H9 (cell line): ENCODE measurements around the gene PACRGL. TPM values are rescaled to one million over a fixed set of nuclear protein-coding genes. Genes with fewer than 3 reads are reported as not detected.

Source experiments
- DNase-seq: peaks from one replicate; pipeline ENCODE4 v3.0.0-alpha.2; 2017
- H2AFZ ChIP-seq: one replicate; pipeline ENCODE4 v1.6.1; 2013; ENCODE audit warnings: mild to moderate bottlenecking, low read length, control low read depth, moderate library complexity
- H2AK5ac ChIP-seq: 2 replicates; pipeline ENCODE4 v1.6.1; 2013; ENCODE audit warnings: low read length, control low read depth, mixed read lengths; ENCODE audit not compliant: insufficient read length
- H2BK120ac ChIP-seq: one replicate; pipeline ENCODE4 v1.6.1; 2013; ENCODE audit warnings: low read depth, mild to moderate bottlenecking, low read length, control low read depth, inconsistent platforms; ENCODE audit not compliant: poor library complexity, severe bottlenecking
- H2BK12ac ChIP-seq: 2 replicates; pipeline ENCODE4 v1.6.1; 2013; ENCODE audit warnings: low read length, control low read depth, mixed read lengths, low read depth; ENCODE audit not compliant: insufficient read length
- H2BK15ac ChIP-seq: 2 replicates; pipeline ENCODE4 v1.6.1; 2013; ENCODE audit warnings: low read depth, low read length, control low read depth
- H2BK20ac ChIP-seq: one replicate; pipeline ENCODE4 v1.6.1; 2013; ENCODE audit warnings: low read depth, mild to moderate bottlenecking, low read length, control low read depth, inconsistent platforms; ENCODE audit not compliant: poor library complexity, severe bottlenecking
- H2BK5ac ChIP-seq: 2 replicates; pipeline ENCODE4 v1.6.1; 2013; ENCODE audit warnings: low read length, control low read depth, mixed read lengths; ENCODE audit not compliant: insufficient read length
- H3K14ac ChIP-seq: 2 replicates; pipeline ENCODE4 v1.6.1; 2013; ENCODE audit warnings: low read length, control low read depth; ENCODE audit not compliant: insufficient read depth
- H3K18ac ChIP-seq: 2 replicates; pipeline ENCODE4 v1.6.1; 2013; ENCODE audit warnings: low read depth, mild to moderate bottlenecking, mixed read lengths, low read length, control low read depth; ENCODE audit not compliant: insufficient read length
- H3K23ac ChIP-seq: 2 replicates; pipeline ENCODE4 v1.6.1; 2013; ENCODE audit warnings: low read length, control low read depth, mixed read lengths, low read depth; ENCODE audit not compliant: insufficient read length
- H3K23me2 ChIP-seq: 2 replicates; pipeline ENCODE4 v1.6.1; 2013; ENCODE audit warnings: low read depth, mild to moderate bottlenecking, mixed read lengths, low read length, control low read depth; ENCODE audit not compliant: insufficient read length, poor library complexity, severe bottlenecking
- H3K27ac ChIP-seq: 2 replicates; pipeline ENCODE4 v1.5.1; 2013; ENCODE audit warnings: low read length, control low read depth, mixed read lengths, low read depth; ENCODE audit not compliant: insufficient read length
- H3K27me3 ChIP-seq: 2 replicates; pipeline ENCODE4 v1.6.1; 2013; ENCODE audit warnings: low read length, control low read depth, inconsistent platforms; ENCODE audit not compliant: insufficient read depth
- H3K4ac ChIP-seq: 2 replicates; pipeline ENCODE4 v1.6.1; 2013; ENCODE audit warnings: low read depth, mild to moderate bottlenecking, control low read depth, inconsistent platforms, low read length, moderate library complexity
- H3K4me1 ChIP-seq: 2 replicates; pipeline ENCODE4 v1.6.1; 2013; ENCODE audit warnings: low read length, control low read depth, inconsistent platforms; ENCODE audit not compliant: insufficient read depth
- H3K4me2 ChIP-seq: 2 replicates; pipeline ENCODE4 v1.6.1; 2013; ENCODE audit warnings: low read length, control low read depth, mixed read lengths; ENCODE audit not compliant: insufficient read length, insufficient read depth
- H3K56ac ChIP-seq: 2 replicates; pipeline ENCODE4 v1.6.1; 2013; ENCODE audit warnings: low read depth, mild to moderate bottlenecking, mixed read lengths, low read length, control low read depth; ENCODE audit not compliant: insufficient read length
- H3K79me1 ChIP-seq: 2 replicates; pipeline ENCODE4 v1.6.1; 2013; ENCODE audit warnings: low read depth, mild to moderate bottlenecking, moderate library complexity, low read length, control low read depth, inconsistent platforms; ENCODE audit not compliant: insufficient read depth, poor library complexity, severe bottlenecking
- H3K79me2 ChIP-seq: 2 replicates; pipeline ENCODE4 v1.6.1; 2013; ENCODE audit warnings: low read length, control low read depth, inconsistent platforms; ENCODE audit not compliant: insufficient read depth
- H3K9ac ChIP-seq: 2 replicates; pipeline ENCODE4 v1.6.1; 2013; ENCODE audit warnings: low read length, control low read depth, mixed read lengths; ENCODE audit not compliant: insufficient read length; ENCODE audit errors: extremely low read depth
- H3K9me3 ChIP-seq: one replicate; pipeline ENCODE4 v1.6.1; 2013; ENCODE audit warnings: low read depth, low read length, inconsistent platforms; ENCODE audit not compliant: control insufficient read depth
- H3T11ph ChIP-seq: one replicate; pipeline ENCODE4 v1.6.1; 2013; ENCODE audit warnings: mild to moderate bottlenecking, low read length, control low read depth, inconsistent platforms
- H4K20me1 ChIP-seq: one replicate; pipeline ENCODE4 v1.6.1; 2013; ENCODE audit not compliant: control insufficient read depth, insufficient read length, insufficient read depth
- H4K5ac ChIP-seq: 2 replicates; pipeline ENCODE4 v1.6.1; 2013; ENCODE audit warnings: low read depth, mild to moderate bottlenecking, mixed read lengths, low read length, control low read depth; ENCODE audit not compliant: insufficient read length
- H4K8ac ChIP-seq: replicated peaks from 2 replicates; pipeline ENCODE4 v1.6.1; 2013; ENCODE audit warnings: low read length, control low read depth, mixed read lengths, low read depth; ENCODE audit not compliant: insufficient read length
- H4K91ac ChIP-seq: 2 replicates; pipeline ENCODE4 v1.6.1; 2013; ENCODE audit warnings: low read depth, mild to moderate bottlenecking, moderate library complexity, mixed read lengths, low read length, control low read depth; ENCODE audit not compliant: insufficient read length
- H3K27ac Mint-ChIP-seq, 3 experiments: 2 replicates in 2 of 3; 3 replicates in 1 of 3; pipeline ENCODE4 v1.8.0; 2020 to 2021; ENCODE audit warnings: mixed read lengths in 3 of 3, mild to moderate bottlenecking in 1 of 3, moderate library complexity in 1 of 3
- H3K27me3 Mint-ChIP-seq: 2 replicates; pipeline ENCODE4 v1.8.0; 2021; ENCODE audit warnings: low read depth, mild to moderate bottlenecking, moderate library complexity, mixed read lengths
- H3K36me3 Mint-ChIP-seq, 3 experiments: 2 replicates in 2 of 3; 3 replicates in 1 of 3; pipeline ENCODE4 v1.8.0; 2020 to 2021; ENCODE audit warnings: low read depth in 3 of 3, mixed read lengths in 3 of 3; ENCODE audit not compliant: insufficient read depth in 1 of 3
- H3K4me1 Mint-ChIP-seq, 2 experiments: 2 replicates each; pipeline ENCODE4 v1.8.0; 2020; ENCODE audit warnings: mixed read lengths in 2 of 2
- H3K4me3 Mint-ChIP-seq, 2 experiments: 2 replicates in 1 of 2; 3 replicates in 1 of 2; pipeline ENCODE4 v1.8.0; 2020 to 2021; ENCODE audit warnings: mild to moderate bottlenecking in 2 of 2, mixed read lengths in 2 of 2, moderate library complexity in 1 of 2
- H3K9me3 Mint-ChIP-seq, 2 experiments: 2 replicates in 1 of 2; 3 replicates in 1 of 2; pipeline ENCODE4 v1.8.0; 2020; ENCODE audit warnings: mild to moderate bottlenecking in 2 of 2, mixed read lengths in 2 of 2, moderate library complexity in 1 of 2
- CTCF ChIP-seq: fragments of 200-600 bp; sonication (generic); conservative IDR thresholded peaks from 3 replicates; pipeline ENCODE4 v1.8.0; 2021; ENCODE audit warnings: antibody characterized with exemption, mild to moderate bottlenecking
- WGBS: extraction: QIAGEN DNeasy Blood & Tissue Kit; methylation state at CpG from one replicate; pipeline ENCODE4 v1.1.7; 2013; ENCODE audit warnings: missing lambda C conversion rate, low lambda C conversion rate, mixed read lengths; ENCODE audit not compliant: insufficient read length; ENCODE audit errors: extremely low coverage; 5-methylcytosine and 5-hydroxymethylcytosine counted together
- total RNA-seq: library from RNA; stranded (reverse); gene quantifications from 2 replicates; pipeline ENCODE4 v1.2.1, GENCODE V29; 2021

PACRGL gene
- total RNA-seq, 1 experiment from 2014 or later: 18.7 TPM

GRCh38 chr4:20711335-20711734 is 11.1 kb downstream of the PACRGL start:
- H3K4me1 Mint-ChIP-seq: no peaks in the 10 kb centered on the region
- no peak overlapping the region for H3K4me2 ChIP-seq
- no peak overlapping the region for H3T11ph ChIP-seq

More at GRCh38 chr4:20711335-20711734, 11.1 kb downstream of the PACRGL start:
- Histone ChIP-seq H3K56ac (no peak overlapping the region), H4K91ac (no peak overlapping the region), H3K23ac (no peak overlapping the region), H2AK5ac (no peak overlapping the region), H3K27ac (no peak overlapping the region), H3K9ac (no peak overlapping the region), H2AFZ (no peak overlapping the region), H2BK120ac (no peak overlapping the region), H2BK20ac (no peak overlapping the region), H2BK5ac (no peak overlapping the region), H3K27me3 (no peaks in the 10 kb centered on the region), H3K4me1 (no peaks in the 10 kb centered on the region), H2BK15ac (no peak overlapping the region), H3K18ac (no peak overlapping the region), H4K5ac (no peak overlapping the region), H3K79me2 (no peaks in the 10 kb centered on the region), H3K4ac (no peak overlapping the region), H4K8ac (no peak overlapping the region), H2BK12ac (no peak overlapping the region), H3K23me2 (no peaks in the 10 kb centered on the region), H3K9me3 (no peaks in the 10 kb centered on the region), H4K20me1 (no peaks in the 10 kb centered on the region), H3K79me1 (no peaks in the 10 kb centered on the region), H3K14ac (no peak overlapping the region)
- no peak for DNase-seq
- Mint-ChIP-seq H3K36me3 (peaks cover 26 to 32% (median 32%) of the 10 kb centered on the region in 3 experiments), H3K27me3 (no peaks in the 10 kb centered on the region), H3K4me3 (no peak overlapping the region), H3K9me3 (peaks cover 4% of the 10 kb centered on the region in 2 experiments; a peak in 3 of 5 replicates), H3K27ac (no peak overlapping the region)
- TF ChIP-seq CTCF: no peak
- no CpG with 5 or more reads among the region's 2 CpGs for WGBS
